ENCODE measurements around the gene SLC2A4RG. TPM values are rescaled to one million over a fixed set of nuclear protein-coding genes. Genes with fewer than 3 reads are reported as not detected.

SLC2A4RG gene
- total and polyA plus RNA-seq, 2 experiments from 2014 or later = 21.3 to 63.9 TPM

GRCh38 chr20:63707558-63708300 is 31.8 kb upstream of the SLC2A4RG start, which contains the start of the genes ARFRP1 and ZGPAT:
ARFRP1 (minus strand) TSS chr20:63707976; CDS start chr20:63707091, 885 bp downstream.
ZGPAT (plus strand) TSS chr20:63708039; CDS start chr20:63708581, 542 bp downstream.
- DNase-seq = peak; percentile 94
- peaks cover 86% of the 10 kb centered on the region for H3K79me2 ChIP-seq (ENCODE audit: insufficient read depth)
- H3K36me3 ChIP-seq (ENCODE audit: low read depth) = peaks cover 26% of the 10 kb centered on the region
- peaks cover 17% of the 10 kb centered on the region; the same call in 1 of the 2 replicates for H3K4me1 ChIP-seq (ENCODE audit: insufficient read depth)
- H3K27me3 ChIP-seq (replicated peaks; ENCODE audit: insufficient read depth) = no peaks in the 10 kb centered on the region
- peak within 1 kb of the TSS; percentile 80 for H3K4me3 ChIP-seq
- 0 to 1% methylated on average over 63 to 74 of the region's 98 CpGs for WGBS, 2 experiments (ENCODE audit: low coverage in 1 of 2, low lambda C conversion rate in 2 of 2, missing lambda C conversion rate in 2 of 2)
- H3K9me2 ChIP-seq (ENCODE audit: insufficient read depth) = no peaks in the 10 kb centered on the region
- no peak for TF ChIP-seq EZH2phosphoT487 (IDR thresholded peaks at IDR 0.05; ENCODE audit: insufficient read depth, low read depth)
- no peak for TF ChIP-seq EZH2 (IDR thresholded peaks at IDR 0.05; ENCODE audit: insufficient read depth, poor library complexity, severe bottlenecking)
- H2AFZ ChIP-seq = peak within 1 kb of the TSS; percentile 35; the same call in 1 of the 2 replicates
- H3K27ac ChIP-seq = peak within 1 kb of the TSS; percentile 65
- in situ Hi-C loops (cut with MboI) = no loop called here
- H3K9me3 ChIP-seq (ENCODE audit: low read depth) = no peaks in the 10 kb centered on the region
- peak within 1 kb of the TSS; percentile 87 for H3K4me2 ChIP-seq (ENCODE audit: unreplicated experiment)
- no peaks in the 10 kb centered on the region for H4K20me1 ChIP-seq (ENCODE audit: insufficient read depth)
- peak within 1 kb of the TSS; percentile 86 for H3K9ac ChIP-seq
- no peaks in the 10 kb centered on the region for H3F3A ChIP-seq (ENCODE audit: insufficient read depth)

GRCh38 chr20:63708301-63709148 is 31.1 kb upstream of the SLC2A4RG start:
- Histone ChIP-seq H3F3A (ENCODE audit: insufficient read depth) (no peaks in the 10 kb centered on the region), H3K4me3 (peak overlapping the region; percentile 80), H3K9me3 (ENCODE audit: low read depth) (no peaks in the 10 kb centered on the region), H4K20me1 (ENCODE audit: insufficient read depth) (no peaks in the 10 kb centered on the region), H3K36me3 (ENCODE audit: low read depth) (peaks cover 32% of the 10 kb centered on the region), H3K9me2 (ENCODE audit: insufficient read depth) (no peaks in the 10 kb centered on the region), H2AFZ (no peak overlapping the region), H3K9ac (peak overlapping the region; percentile 86), H3K4me1 (ENCODE audit: insufficient read depth) (peaks cover 17% of the 10 kb centered on the region; the same call in 1 of the 2 replicates), H3K4me2 (ENCODE audit: unreplicated experiment) (peak overlapping the region; percentile 87), H3K27me3 (replicated peaks; ENCODE audit: insufficient read depth) (no peaks in the 10 kb centered on the region), H3K79me2 (ENCODE audit: insufficient read depth) (peaks cover 94% of the 10 kb centered on the region), H3K27ac (peak overlapping the region; percentile 65; the same call in 1 of the 2 replicates)
- 36 to 49% methylated on average over 32 to 43 of the region's 67 CpGs for WGBS, 2 experiments (ENCODE audit: low coverage in 1 of 2, low lambda C conversion rate in 2 of 2, missing lambda C conversion rate in 2 of 2)
- peak; percentile 56 for DNase-seq
- TF ChIP-seq EZH2phosphoT487 (IDR thresholded peaks at IDR 0.05; ENCODE audit: insufficient read depth, low read depth) = no peak
- TF ChIP-seq EZH2 (IDR thresholded peaks at IDR 0.05; ENCODE audit: insufficient read depth, poor library complexity, severe bottlenecking) = no peak
- in situ Hi-C loops (cut with MboI) = no loop called here

GRCh38 chr20:63709149-63709527 is 30.4 kb upstream of the SLC2A4RG start:
- Histone ChIP-seq H4K20me1 (ENCODE audit: insufficient read depth) (no peaks in the 10 kb centered on the region), H3K27ac (no peak overlapping the region), H3K27me3 (replicated peaks; ENCODE audit: insufficient read depth) (no peaks in the 10 kb centered on the region), H3K4me2 (ENCODE audit: unreplicated experiment) (peak overlapping the region; percentile 87), H3K4me3 (peak overlapping the region; percentile 80), H2AFZ (no peak overlapping the region), H3K4me1 (ENCODE audit: insufficient read depth) (peaks cover 17% of the 10 kb centered on the region; the same call in 1 of the 2 replicates), H3K36me3 (ENCODE audit: low read depth) (peaks cover 34% of the 10 kb centered on the region), H3F3A (ENCODE audit: insufficient read depth) (no peaks in the 10 kb centered on the region), H3K79me2 (ENCODE audit: insufficient read depth) (peaks cover 99% of the 10 kb centered on the region), H3K9me2 (ENCODE audit: insufficient read depth) (no peaks in the 10 kb centered on the region), H3K9me3 (ENCODE audit: low read depth) (no peaks in the 10 kb centered on the region), H3K9ac (peak overlapping the region; percentile 86; the same call in 1 of the 2 replicates)
- WGBS, 2 experiments (ENCODE audit: low coverage in 1 of 2, low lambda C conversion rate in 2 of 2, missing lambda C conversion rate in 2 of 2) = 90 to 94% methylated on average over 16 to 17 of the region's 17 CpGs
- DNase-seq = no peak
- no peak for TF ChIP-seq EZH2 (IDR thresholded peaks at IDR 0.05; ENCODE audit: insufficient read depth, poor library complexity, severe bottlenecking)
- no peak for TF ChIP-seq EZH2phosphoT487 (IDR thresholded peaks at IDR 0.05; ENCODE audit: insufficient read depth, low read depth)
- in situ Hi-C loops (cut with MboI) = no loop called here

- no peaks in the 10 kb centered on the region for H3K27me3 ChIP-seq (replicated peaks; ENCODE audit: insufficient read depth)
- H3K4me2 ChIP-seq (ENCODE audit: unreplicated experiment) = no peak overlapping the region
- in situ Hi-C loops (cut with MboI) = no loop called here
- H3K9ac ChIP-seq = no peak overlapping the region
- DNase-seq = no peak
- peaks cover 12% of the 10 kb centered on the region; the same call in 1 of the 2 replicates for H3K4me1 ChIP-seq (ENCODE audit: insufficient read depth)
- H3K36me3 ChIP-seq (ENCODE audit: low read depth) = peaks cover 46% of the 10 kb centered on the region
- H2AFZ ChIP-seq = no peak overlapping the region
- H3K27ac ChIP-seq = no peak overlapping the region
- WGBS, 2 experiments (ENCODE audit: low coverage in 1 of 2, low lambda C conversion rate in 2 of 2, missing lambda C conversion rate in 2 of 2) = 80 to 86% methylated on average over 12 of the region's 12 CpGs
- no peaks in the 10 kb centered on the region for H3F3A ChIP-seq (ENCODE audit: insufficient read depth)
- peaks cover 99% of the 10 kb centered on the region for H3K79me2 ChIP-seq (ENCODE audit: insufficient read depth)
- TF ChIP-seq EZH2 (IDR thresholded peaks at IDR 0.05; ENCODE audit: insufficient read depth, poor library complexity, severe bottlenecking) (no peak), EZH2phosphoT487 (IDR thresholded peaks at IDR 0.05; ENCODE audit: insufficient read depth, low read depth) (no peak)
- no peaks in the 10 kb centered on the region for H3K9me3 ChIP-seq (ENCODE audit: low read depth)
- H4K20me1 ChIP-seq (ENCODE audit: insufficient read depth) = no peaks in the 10 kb centered on the region
- no peak overlapping the region for H3K4me3 ChIP-seq
- H3K9me2 ChIP-seq (ENCODE audit: insufficient read depth) = no peaks in the 10 kb centered on the region
These were observed 28.4 kb upstream of the SLC2A4RG start for GRCh38 chr20:63711085-63711645.

All from GM23248 (cell line).